WTC11 (cell line): Measurements from ENCODE around the gene C1QTNF1. TPM values are rescaled to one million over a fixed set of nuclear protein-coding genes. Genes with fewer than 3 reads are reported as not detected.
"Not testable (repeated sequence)": the region's sequence is repeated elsewhere in the genome, so short reads cannot be mapped to it uniquely, and the experiment has no call there.

ENCODE experiments used
- ATAC-seq: fragments of 200-7000 bp; cut with Tn5 transposase; 2 replicates; pipeline ENCODE4 v1.10.0; 2021; ENCODE audit warnings: mild to moderate bottlenecking, moderate library complexity
- CTCF ChIA-PET: fragments of 300-600 bp; sonication (Branson Sonifier 250); formaldehyde crosslinking; loops from one replicate; lab custom pipeline; 2021; ENCODE audit warnings: antibody characterized with exemption; lab: Charles Lee
- POLR2A ChIA-PET: fragments of 350-600 bp; sonication (Branson Sonifier 250); formaldehyde crosslinking; loops from one replicate; lab custom pipeline; 2021; ENCODE audit warnings: antibody characterized with exemption; lab: Charles Lee
- DNase-seq: peaks from one replicate; pipeline ENCODE4 v3.0.0; 2021; ENCODE audit warnings: low spot score
- H3K27ac Mint-ChIP-seq: 2 replicates; pipeline ENCODE4 v1.8.0; 2021; ENCODE audit warnings: mixed read lengths
- H3K27me3 Mint-ChIP-seq: 2 replicates; pipeline ENCODE4 v1.8.0; 2021; ENCODE audit warnings: low read depth, mild to moderate bottlenecking, moderate library complexity, mixed read lengths
- H3K36me3 Mint-ChIP-seq: 2 replicates; pipeline ENCODE4 v1.8.0; 2021; ENCODE audit warnings: mixed read lengths
- H3K4me1 Mint-ChIP-seq: 2 replicates; pipeline ENCODE4 v1.8.0; 2022; ENCODE audit warnings: mixed read lengths
- H3K4me3 Mint-ChIP-seq: 2 replicates; pipeline ENCODE4 v1.8.0; 2021; ENCODE audit warnings: mild to moderate bottlenecking, moderate library complexity, mixed read lengths
- H3K9me3 Mint-ChIP-seq: 2 replicates; pipeline ENCODE4 v1.8.0; 2021; ENCODE audit warnings: mixed read lengths
- CREB1 ChIP-seq: sonication (generic); formaldehyde crosslinking; IDR thresholded peaks from 2 replicates; pipeline ENCODE4 v1.8.0; 2023; ENCODE audit warnings: mild to moderate bottlenecking, missing genetic modification reagents
- CTCF ChIP-seq: fragments of 200-600 bp; IDR thresholded peaks from 2 replicates; pipeline ENCODE4 v1.8.0; 2022; ENCODE audit warnings: antibody characterized with exemption
- ETV6 ChIP-seq: sonication (generic); formaldehyde crosslinking; IDR thresholded peaks from 2 replicates; pipeline ENCODE4 v1.8.1; 2022; ENCODE audit warnings: mild to moderate bottlenecking, missing genetic modification reagents
- FOXP1 ChIP-seq: sonication (generic); formaldehyde crosslinking; IDR thresholded peaks from 2 replicates; pipeline ENCODE4 v1.8.0; 2022; ENCODE audit warnings: missing genetic modification reagents, mild to moderate bottlenecking, moderate library complexity, borderline replicate concordance
- GTF2I ChIP-seq: fragments of 250-450 bp; sonication (Bioruptor Pico); conservative IDR thresholded peaks from 2 replicates; pipeline ENCODE4 v1.4.0; 2021; ENCODE audit warnings: mild to moderate bottlenecking
- HMGXB4 ChIP-seq: sonication (generic); formaldehyde crosslinking; IDR thresholded peaks from 2 replicates; pipeline ENCODE4 v1.8.1; 2023; ENCODE audit warnings: mild to moderate bottlenecking, moderate library complexity, missing genetic modification reagents
- NFE2L1 ChIP-seq: sonication (generic); formaldehyde crosslinking; IDR thresholded peaks from 2 replicates; pipeline ENCODE4 v1.8.1; 2023; ENCODE audit warnings: missing genetic modification reagents
- NR1H2 ChIP-seq: sonication (generic); formaldehyde crosslinking; IDR thresholded peaks from 2 replicates; pipeline ENCODE4 v1.9.0; 2021; ENCODE audit warnings: mild to moderate bottlenecking, moderate library complexity, missing genetic modification reagents
- PRRX2 ChIP-seq: fragments of 250-450 bp; sonication (Bioruptor Pico); IDR thresholded peaks from 2 replicates; pipeline ENCODE4 v1.8.0; 2021; ENCODE audit warnings: mild to moderate bottlenecking
- SP1 ChIP-seq: sonication (generic); formaldehyde crosslinking; conservative IDR thresholded peaks from 2 replicates; pipeline ENCODE4 v1.8.1; 2022; ENCODE audit warnings: missing genetic modification reagents
- TEAD1 ChIP-seq: sonication (generic); formaldehyde crosslinking; IDR thresholded peaks from 2 replicates; pipeline ENCODE4 v1.8.0; 2022; ENCODE audit warnings: mild to moderate bottlenecking, missing genetic modification reagents
- TP53 ChIP-seq: sonication (generic); formaldehyde crosslinking; IDR thresholded peaks from 2 replicates; pipeline ENCODE4 v1.8.1; 2023; ENCODE audit warnings: mild to moderate bottlenecking, missing genetic modification reagents
- ZNF121 ChIP-seq: sonication (generic); formaldehyde crosslinking; IDR thresholded peaks from 2 replicates; pipeline ENCODE4 v1.8.0; 2023; ENCODE audit warnings: missing genetic modification reagents
- ZNF317 ChIP-seq: sonication (generic); formaldehyde crosslinking; IDR thresholded peaks from 2 replicates; pipeline ENCODE4 v1.8.1; 2023; ENCODE audit warnings: low read depth, mild to moderate bottlenecking, moderate library complexity, missing genetic modification reagents, borderline replicate concordance
- total RNA-seq: library from RNA; stranded (reverse); gene quantifications from 3 replicates; pipeline ENCODE4 v1.2.3, GENCODE V29; 2021
- TF ChIP-seq, protein P1 (sequence below): fragments of 250-450 bp; sonication (Bioruptor Pico); IDR thresholded peaks from 2 replicates; pipeline ENCODE4 v2.1.2; 2022; ENCODE audit warnings: mild to moderate bottlenecking, moderate library complexity
- TF ChIP-seq, protein P2 (sequence below): fragments of 250-450 bp; sonication (Bioruptor Pico); IDR thresholded peaks from 2 replicates; pipeline ENCODE4 v1.8.0; 2021; ENCODE audit warnings: mild to moderate bottlenecking
- TF ChIP-seq, protein P3 (sequence below): sonication (generic); formaldehyde crosslinking; IDR thresholded peaks from 2 replicates; pipeline ENCODE4 v1.8.1; 2022; ENCODE audit warnings: low read depth, missing genetic modification reagents, borderline replicate concordance

The C1QTNF1 gene
- total RNA-seq, 1 experiment from 2014 or later = 1.7 TPM

- TF ChIP-seq HMGXB4 (CRISPR knock-in tag) = no peak
- no peak for TF ChIP-seq TEAD1 (CRISPR knock-in tag)
- TF ChIP-seq GTF2I (CRISPR knock-in tag) = no peak
- no peak for TF ChIP-seq ETV6
- TF ChIP-seq CREB1 (CRISPR knock-in tag) = no peak
- TF ChIP-seq ZNF121 (CRISPR knock-in tag) = no peak
- TF ChIP-seq PRRX2 (CRISPR knock-in tag) = no peak
- no peak for TF ChIP-seq SP1 (CRISPR knock-in tag)
- TF ChIP-seq, protein P1, sequence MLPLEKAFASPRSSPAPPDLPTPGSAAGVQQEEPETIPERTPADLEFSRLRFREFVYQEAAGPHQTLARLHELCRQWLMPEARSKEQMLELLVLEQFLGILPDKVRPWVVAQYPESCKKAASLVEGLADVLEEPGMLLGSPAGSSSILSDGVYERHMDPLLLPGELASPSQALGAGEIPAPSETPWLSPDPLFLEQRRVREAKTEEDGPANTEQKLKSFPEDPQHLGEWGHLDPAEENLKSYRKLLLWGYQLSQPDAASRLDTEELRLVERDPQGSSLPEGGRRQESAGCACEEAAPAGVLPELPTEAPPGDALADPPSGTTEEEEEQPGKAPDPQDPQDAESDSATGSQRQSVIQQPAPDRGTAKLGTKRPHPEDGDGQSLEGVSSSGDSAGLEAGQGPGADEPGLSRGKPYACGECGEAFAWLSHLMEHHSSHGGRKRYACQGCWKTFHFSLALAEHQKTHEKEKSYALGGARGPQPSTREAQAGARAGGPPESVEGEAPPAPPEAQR (CRISPR knock-in tag) = no peak
- TF ChIP-seq FOXP1 (CRISPR knock-in tag) = no peak
- no peak for TF ChIP-seq NFE2L1 (CRISPR knock-in tag)
- TF ChIP-seq, protein P2, sequence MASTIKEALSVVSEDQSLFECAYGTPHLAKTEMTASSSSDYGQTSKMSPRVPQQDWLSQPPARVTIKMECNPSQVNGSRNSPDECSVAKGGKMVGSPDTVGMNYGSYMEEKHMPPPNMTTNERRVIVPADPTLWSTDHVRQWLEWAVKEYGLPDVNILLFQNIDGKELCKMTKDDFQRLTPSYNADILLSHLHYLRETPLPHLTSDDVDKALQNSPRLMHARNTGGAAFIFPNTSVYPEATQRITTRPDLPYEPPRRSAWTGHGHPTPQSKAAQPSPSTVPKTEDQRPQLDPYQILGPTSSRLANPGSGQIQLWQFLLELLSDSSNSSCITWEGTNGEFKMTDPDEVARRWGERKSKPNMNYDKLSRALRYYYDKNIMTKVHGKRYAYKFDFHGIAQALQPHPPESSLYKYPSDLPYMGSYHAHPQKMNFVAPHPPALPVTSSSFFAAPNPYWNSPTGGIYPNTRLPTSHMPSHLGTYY = no peak
These were observed 4.7 kb downstream of the C1QTNF1 start (continued) for GRCh38 chr17:79028496-79029326.

DNA sequence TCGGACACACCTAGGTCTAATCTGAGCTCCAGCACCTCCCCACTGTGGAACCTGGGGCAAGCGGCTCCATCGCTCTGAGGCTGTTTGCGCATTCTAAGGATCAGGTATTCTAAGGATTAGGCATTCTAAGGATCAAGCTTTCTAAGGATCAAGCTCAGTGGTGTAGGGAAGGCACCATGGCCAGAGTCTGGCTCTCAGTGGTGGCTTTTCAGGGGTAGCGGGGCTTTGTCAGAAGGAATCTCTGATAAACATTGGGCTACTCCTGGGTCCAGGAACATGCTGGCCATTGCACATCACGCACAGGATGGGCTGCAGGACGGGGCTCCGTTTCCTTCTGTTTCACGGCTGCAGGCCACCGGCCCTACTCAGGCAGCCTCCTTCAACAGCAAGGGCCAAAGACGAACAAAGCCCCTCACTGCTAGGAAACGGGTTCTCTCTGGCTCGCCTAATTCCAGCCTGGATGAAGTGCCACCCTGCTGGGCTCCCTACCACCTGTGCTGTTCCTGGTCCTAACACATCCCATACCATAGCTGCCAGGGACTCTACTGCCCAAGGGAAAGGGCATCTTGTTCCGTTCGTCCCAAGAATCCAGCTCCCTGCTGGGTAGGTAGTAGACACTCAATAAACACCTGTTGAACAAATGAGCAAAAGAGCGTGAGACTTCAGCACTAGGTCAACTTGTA, 5.5 kb downstream of the C1QTNF1 start:
- H3K36me3 Mint-ChIP-seq = no peaks in the 10 kb centered on the region
- TF ChIP-seq, protein P3, sequence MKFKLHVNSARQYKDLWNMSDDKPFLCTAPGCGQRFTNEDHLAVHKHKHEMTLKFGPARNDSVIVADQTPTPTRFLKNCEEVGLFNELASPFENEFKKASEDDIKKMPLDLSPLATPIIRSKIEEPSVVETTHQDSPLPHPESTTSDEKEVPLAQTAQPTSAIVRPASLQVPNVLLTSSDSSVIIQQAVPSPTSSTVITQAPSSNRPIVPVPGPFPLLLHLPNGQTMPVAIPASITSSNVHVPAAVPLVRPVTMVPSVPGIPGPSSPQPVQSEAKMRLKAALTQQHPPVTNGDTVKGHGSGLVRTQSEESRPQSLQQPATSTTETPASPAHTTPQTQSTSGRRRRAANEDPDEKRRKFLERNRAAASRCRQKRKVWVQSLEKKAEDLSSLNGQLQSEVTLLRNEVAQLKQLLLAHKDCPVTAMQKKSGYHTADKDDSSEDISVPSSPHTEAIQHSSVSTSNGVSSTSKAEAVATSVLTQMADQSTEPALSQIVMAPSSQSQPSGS = no peak
- TF ChIP-seq NR1H2 (CRISPR knock-in tag) (no peak), FOXP1 (CRISPR knock-in tag) (no peak), TP53 (CRISPR knock-in tag) (no peak), ZNF317 (CRISPR knock-in tag) (no peak), CTCF (no peak)
- ChIA-PET POLR2A (no interaction called here), CTCF (interaction anchor here (0.5 to 5.2 kb wide), 4 partner anchors 13 to 716 kb away, joined by 3 to 51 read pairs (median 12); partner anchors contain the start of gene ENGASE)
- no peaks in the 10 kb centered on the region for H3K9me3 Mint-ChIP-seq
- peaks cover 9% of the 10 kb centered on the region; the same call in 1 of the 2 replicates for H3K4me1 Mint-ChIP-seq
- no peak overlapping the region for H3K27ac Mint-ChIP-seq
- H3K27me3 Mint-ChIP-seq = peaks cover 51% of the 10 kb centered on the region
- no peak overlapping the region for H3K4me3 Mint-ChIP-seq
- DNase-seq (no peak), ATAC-seq (no peak)

DNA sequence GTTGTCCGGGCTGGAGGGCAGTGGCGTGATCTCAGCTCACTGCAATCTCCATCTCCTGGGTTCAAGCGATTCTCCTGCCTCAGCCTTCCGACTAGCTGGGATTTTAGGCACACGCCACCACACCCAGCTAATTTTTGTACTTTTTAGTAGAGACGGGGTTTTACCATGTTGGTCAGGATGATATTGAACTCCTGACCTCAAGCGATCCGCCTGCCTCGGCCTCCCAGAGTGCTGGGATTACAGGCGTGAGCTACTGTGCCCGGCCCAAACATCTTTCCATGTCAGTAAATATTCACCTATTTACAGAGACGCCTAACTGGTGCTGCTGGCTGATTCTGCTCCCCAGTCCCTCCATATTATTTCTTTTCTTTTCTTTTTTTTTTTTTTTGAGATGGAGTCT, 6.7 kb downstream of the C1QTNF1 start:
- POLR2A ChIA-PET, ATAC-seq, H3K27ac Mint-ChIP-seq, H3K4me3 Mint-ChIP-seq, H3K36me3 Mint-ChIP-seq, H3K9me3 Mint-ChIP-seq, DNase-seq, H3K4me1 Mint-ChIP-seq: not testable (repeated sequence)
- CTCF ChIA-PET = interaction anchor here (0.7 to 5.2 kb wide), 3 partner anchors 12 to 338 kb away, joined by 3 to 51 read pairs (median 20); no protein-coding TSS in a partner anchor
- H3K27me3 Mint-ChIP-seq = peaks cover 43% of the 10 kb centered on the region
